HT-29 (cell line): ENCODE results near the gene PIK3R1. TPM values are rescaled to one million over a fixed set of nuclear protein-coding genes. Genes with fewer than 3 reads are reported as not detected.

ENCODE experiments used
- DNase-seq: peaks from one replicate; pipeline ENCODE4 v3.0.0-alpha.2; 2015; ENCODE audit warnings: low spot score
- total RNA-seq: library from RNA; depleted of rRNA; stranded (reverse); fragments of >200 nt; shearing (Covaris generic); gene quantifications from 2 replicates; pipeline ENCODE4 v1.2.3, GENCODE V29; 2014; rRNA removed

The PIK3R1 gene
- total RNA-seq = 31.3 and 33.4 TPM in 2 replicates

GRCh38 chr5:68215208-68215897 is at the start of gene PIK3R1:
Gene PIK3R1, plus strand, starts transcription at chr5:68215756. Its CDS starts 10,920 bp downstream, at chr5:68226676.
- DNase-seq = peak; percentile 95

- DNase-seq = no peak
These were observed 48.3 kb upstream of the PIK3R1 start for GRCh38 chr5:68167195-68167651.

- DNase-seq = no peak
These were observed 45.7 kb upstream of the PIK3R1 start for GRCh38 chr5:68169903-68170302.

GRCh38 chr5:68170826-68171558 is 44.6 kb upstream of the PIK3R1 start:
- no peak for DNase-seq

GRCh38 chr5:68172314-68172713 is 43.2 kb upstream of the PIK3R1 start:
- no peak for DNase-seq

GRCh38 chr5:68173007-68173406 is 42.5 kb upstream of the PIK3R1 start:
- no peak for DNase-seq

- DNase-seq = no peak
These were observed 39.3 kb upstream of the PIK3R1 start for GRCh38 chr5:68176253-68176652.

GRCh38 chr5:68176802-68177479 is 38.6 kb upstream of the PIK3R1 start:
- DNase-seq = no peak

GRCh38 chr5:68177676-68178075 is 37.9 kb upstream of the PIK3R1 start:
- DNase-seq = no peak

- no peak for DNase-seq
These were observed 37.0 kb upstream of the PIK3R1 start for GRCh38 chr5:68178579-68178978.

- no peak for DNase-seq
These were observed 35.2 kb upstream of the PIK3R1 start for GRCh38 chr5:68180121-68181038.

GRCh38 chr5:68181039-68181599 is 34.4 kb upstream of the PIK3R1 start:
- DNase-seq = no peak

GRCh38 chr5:68182094-68182493 is 33.5 kb upstream of the PIK3R1 start:
- DNase-seq = no peak

- DNase-seq = no peak
These were observed 33.0 kb upstream of the PIK3R1 start for GRCh38 chr5:68182534-68182933.

- no peak for DNase-seq
These were observed 28.1 kb upstream of the PIK3R1 start for GRCh38 chr5:68187268-68188055.

- DNase-seq = no peak
These were observed 26.4 kb upstream of the PIK3R1 start for GRCh38 chr5:68189171-68189570.

- DNase-seq = no peak
These were observed 25.9 kb upstream of the PIK3R1 start for GRCh38 chr5:68189613-68190012.

- DNase-seq = no peak
These were observed 24.9 kb upstream of the PIK3R1 start for GRCh38 chr5:68190619-68191018.

- DNase-seq = no peak
These were observed 24.3 kb upstream of the PIK3R1 start for GRCh38 chr5:68191083-68191791.

GRCh38 chr5:68192679-68193060 is 22.9 kb upstream of the PIK3R1 start:
- DNase-seq = no peak
